ENCODE measurements around the gene CROCC2. TPM values are rescaled to one million over a fixed set of nuclear protein-coding genes. Genes with fewer than 3 reads are reported as not detected.

CROCC2 gene
- total and polyA plus RNA-seq, 2 of the 13 experiments (the other 11 are each of a cell fraction or from before 2014, with no cell fraction given), result not detected

DNA sequence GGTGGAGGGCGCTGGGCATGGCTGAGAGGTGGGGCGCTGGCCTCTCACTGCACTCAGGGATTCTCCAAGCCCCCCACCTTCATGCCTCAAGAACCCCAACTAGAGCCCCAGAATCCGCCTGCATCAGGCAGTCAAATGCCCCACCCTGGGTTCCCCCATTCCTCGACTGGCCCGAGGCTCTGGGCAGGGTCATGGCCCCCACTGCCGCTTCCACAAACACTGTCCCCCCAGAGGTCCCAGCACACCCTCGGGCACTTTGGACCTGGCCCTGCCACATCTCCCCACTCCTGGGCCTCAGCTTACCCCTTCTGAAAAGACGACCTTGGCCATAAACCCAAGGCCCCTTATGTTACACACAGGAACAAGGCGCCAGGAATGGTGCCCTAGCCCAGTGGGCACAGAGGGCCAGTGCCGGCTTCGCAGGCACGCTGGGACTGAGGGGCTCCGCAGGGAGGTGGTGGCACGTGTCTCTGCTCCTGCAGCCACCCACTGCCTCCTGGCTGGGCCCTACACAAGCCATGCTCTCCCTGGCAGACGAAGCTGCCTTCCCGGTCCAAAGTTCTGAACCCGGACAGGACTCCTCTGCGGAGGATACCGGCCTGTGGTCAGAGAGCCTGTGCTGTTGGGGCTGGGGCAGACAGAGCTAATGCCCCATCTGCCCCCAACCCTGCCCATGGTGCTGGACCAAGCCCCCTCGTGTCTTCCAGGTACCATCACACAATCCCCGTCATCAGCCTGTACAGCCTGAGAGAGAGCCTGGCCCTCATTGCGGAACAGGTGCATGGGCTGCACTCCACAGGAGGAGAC, 30.7 kb upstream of the CROCC2 start (continued):
- TF ChIP-seq, protein P1, sequence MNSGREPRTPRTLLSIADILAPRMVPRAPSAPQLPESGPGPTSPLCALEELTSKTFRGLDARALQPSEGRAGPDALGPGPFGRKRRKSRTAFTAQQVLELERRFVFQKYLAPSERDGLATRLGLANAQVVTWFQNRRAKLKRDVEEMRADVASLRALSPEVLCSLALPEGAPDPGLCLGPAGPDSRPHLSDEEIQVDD (CRISPR knock-in tag; IDR thresholded peaks at IDR 0.05; ENCODE audit: borderline replicate concordance), result 0 out of 2 replicates have a peak, but pooled peaks have one; percentile 55
- TF ChIP-seq ZNF770 (CRISPR knock-in tag; IDR thresholded peaks at IDR 0.05), result no peak
- no peak for TF ChIP-seq ZNF468 (CRISPR knock-in tag; IDR thresholded peaks at IDR 0.05)
- 0 out of 2 replicates have a peak, but pooled peaks have one; percentile 28 for TF ChIP-seq BRD4 (CRISPR knock-in tag; IDR thresholded peaks at IDR 0.05)
- TF ChIP-seq MED13 (CRISPR knock-in tag; IDR thresholded peaks at IDR 0.05), result 0 out of 2 replicates have a peak, but pooled peaks have one; percentile 21
- TF ChIP-seq TFDP2 (CRISPR knock-in tag; IDR thresholded peaks at IDR 0.05), result 0 out of 2 replicates have a peak, but pooled peaks have one; percentile 28
- TF ChIP-seq TRIM24 (CRISPR knock-in tag; IDR thresholded peaks at IDR 0.05), result 0 out of 2 replicates have a peak, but pooled peaks have one; percentile 33
- peak; percentile 62; the same call in 1 of the 2 replicates for TF ChIP-seq ATF7-NPFF (CRISPR knock-in tag; IDR thresholded peaks at IDR 0.05; ENCODE audit: low read depth)
- TF ChIP-seq HNF4A (CRISPR knock-in tag; IDR thresholded peaks at IDR 0.05), result peak; percentile 59
- peak; percentile 63 for TF ChIP-seq ZNF605 (CRISPR knock-in tag; IDR thresholded peaks at IDR 0.05)
- TF ChIP-seq, protein P2, sequence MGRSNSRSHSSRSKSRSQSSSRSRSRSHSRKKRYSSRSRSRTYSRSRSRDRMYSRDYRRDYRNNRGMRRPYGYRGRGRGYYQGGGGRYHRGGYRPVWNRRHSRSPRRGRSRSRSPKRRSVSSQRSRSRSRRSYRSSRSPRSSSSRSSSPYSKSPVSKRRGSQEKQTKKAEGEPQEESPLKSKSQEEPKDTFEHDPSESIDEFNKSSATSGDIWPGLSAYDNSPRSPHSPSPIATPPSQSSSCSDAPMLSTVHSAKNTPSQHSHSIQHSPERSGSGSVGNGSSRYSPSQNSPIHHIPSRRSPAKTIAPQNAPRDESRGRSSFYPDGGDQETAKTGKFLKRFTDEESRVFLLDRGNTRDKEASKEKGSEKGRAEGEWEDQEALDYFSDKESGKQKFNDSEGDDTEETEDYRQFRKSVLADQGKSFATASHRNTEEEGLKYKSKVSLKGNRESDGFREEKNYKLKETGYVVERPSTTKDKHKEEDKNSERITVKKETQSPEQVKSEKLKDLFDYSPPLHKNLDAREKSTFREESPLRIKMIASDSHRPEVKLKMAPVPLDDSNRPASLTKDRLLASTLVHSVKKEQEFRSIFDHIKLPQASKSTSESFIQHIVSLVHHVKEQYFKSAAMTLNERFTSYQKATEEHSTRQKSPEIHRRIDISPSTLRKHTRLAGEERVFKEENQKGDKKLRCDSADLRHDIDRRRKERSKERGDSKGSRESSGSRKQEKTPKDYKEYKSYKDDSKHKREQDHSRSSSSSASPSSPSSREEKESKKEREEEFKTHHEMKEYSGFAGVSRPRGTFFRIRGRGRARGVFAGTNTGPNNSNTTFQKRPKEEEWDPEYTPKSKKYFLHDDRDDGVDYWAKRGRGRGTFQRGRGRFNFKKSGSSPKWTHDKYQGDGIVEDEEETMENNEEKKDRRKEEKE (IDR thresholded peaks at IDR 0.05), result no peak
- TF ChIP-seq ZNF263 (CRISPR knock-in tag; IDR thresholded peaks at IDR 0.05), result peak; percentile 56; the same call in 1 of the 2 replicates
- TF ChIP-seq SALL2 (CRISPR knock-in tag; IDR thresholded peaks at IDR 0.05), result peak; percentile 33; the same call in 1 of the 2 replicates
- TF ChIP-seq HNRNPL (IDR thresholded peaks at IDR 0.05; ENCODE audit: low read depth, low read length), result peak; percentile 39; the same call in 1 of the 2 replicates
- peak; percentile 80; the same call in 1 of the 2 replicates for TF ChIP-seq EED (CRISPR knock-in tag; IDR thresholded peaks at IDR 0.05)
- TF ChIP-seq ZNF232 (CRISPR knock-in tag; IDR thresholded peaks at IDR 0.05; ENCODE audit: borderline replicate concordance), result peak; percentile 48; the same call in 1 of the 2 replicates
- TF ChIP-seq SKI (IDR thresholded peaks at IDR 0.05; ENCODE audit: partially characterized antibody), result no peak
- peak; percentile 42; the same call in 1 of the 2 replicates for TF ChIP-seq MYC (CRISPR knock-in tag; IDR thresholded peaks at IDR 0.05; ENCODE audit: borderline replicate concordance)
- TF ChIP-seq ZNF768 (CRISPR knock-in tag; IDR thresholded peaks at IDR 0.05), result peak; percentile 11; the same call in 1 of the 2 replicates
- TF ChIP-seq MAF1 (CRISPR knock-in tag; IDR thresholded peaks at IDR 0.05; ENCODE audit: borderline replicate concordance), result 0 out of 2 replicates have a peak, but pooled peaks have one; percentile 1
- no peak for TF ChIP-seq FOXP1 (IDR thresholded peaks at IDR 0.05)
- TF ChIP-seq FOXP1 (CRISPR knock-in tag; IDR thresholded peaks at IDR 0.05), result no peak
- TF ChIP-seq SALL1 (CRISPR knock-in tag; IDR thresholded peaks at IDR 0.05), result peak; percentile 59; the same call in 1 of the 2 replicates
- peak; percentile 15; the same call in 1 of the 2 replicates for TF ChIP-seq CAMTA2 (CRISPR knock-in tag; IDR thresholded peaks at IDR 0.05; ENCODE audit: borderline replicate concordance)

All from HepG2 (cell line).